Endometrium (tissue), 2 donors: Measurements from ENCODE around the gene FRMD1.

ENCODE experiments used
- FAIRE-seq: peaks from 2 replicates; lab custom pipeline; 2012; peaks lifted over from hg19 to GRCh38; lab: Jason Lieb, UNC
- donor health status: control.
- donor health status: control.

FRMD1 gene

DNA sequence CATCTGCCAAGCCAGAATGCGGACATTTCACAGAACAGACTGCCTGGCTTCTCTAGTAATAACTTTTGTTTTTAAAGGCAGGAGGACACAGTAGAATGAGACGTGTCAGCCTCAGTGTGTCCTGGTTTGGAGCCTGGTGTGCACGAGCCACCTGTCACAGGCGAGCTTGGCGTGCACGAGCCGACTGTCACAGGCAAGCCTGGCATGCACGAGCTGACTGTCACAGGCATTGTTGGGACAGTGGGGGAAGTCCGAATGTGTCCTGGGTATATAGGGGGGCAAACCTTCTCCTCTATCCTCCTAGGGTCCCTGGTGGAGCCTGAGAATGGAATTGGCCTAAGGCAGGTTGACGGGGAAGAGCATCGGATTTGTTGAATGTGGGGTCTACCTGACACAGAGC, 74.1 kb downstream of the FRMD1 start:
- no peak for FAIRE-seq

DNA sequence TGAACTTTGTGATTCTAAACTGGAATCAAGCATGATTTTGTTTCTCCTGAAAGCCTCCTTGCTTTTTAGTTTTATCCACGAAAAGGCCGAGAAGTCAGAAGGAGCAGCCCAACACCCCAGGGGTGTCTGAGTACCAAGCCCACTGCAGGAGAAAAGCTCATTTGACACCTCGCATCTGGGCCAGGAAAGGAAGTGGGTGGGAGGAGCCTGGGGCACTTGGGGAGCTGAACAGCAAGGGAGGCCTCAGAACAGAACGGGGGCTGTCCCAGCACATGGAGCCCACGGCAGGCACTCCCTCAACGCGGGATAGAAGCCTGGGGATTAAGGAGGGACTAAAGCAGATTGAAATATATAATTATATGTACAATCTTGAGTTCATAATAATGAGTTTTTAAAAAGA, 75.0 kb downstream of the FRMD1 start:
- no peak for FAIRE-seq
